Keratinocyte (primary cell): ENCODE results near the gene GLUL. TPM values are rescaled to one million over a fixed set of nuclear protein-coding genes. Genes with fewer than 3 reads are reported as not detected.

ENCODE experiments used
- DNase-seq: peaks from one replicate; pipeline ENCODE4 v3.0.0-alpha.2; 2011; ENCODE audit warnings: low read depth, missing footprints, low spot score
- FAIRE-seq: peaks from 2 replicates; lab custom pipeline; 2011; peaks lifted over from hg19 to GRCh38; lab: Jason Lieb, UNC
- H2AFZ ChIP-seq: 2 replicates; pipeline ENCODE4 v1.6.0; 2012; ENCODE audit warnings: low read length, control low read depth, inconsistent platforms; ENCODE audit not compliant: control insufficient read depth
- H3K27ac ChIP-seq: 2 replicates; pipeline ENCODE4 v1.5.1; 2011; ENCODE audit warnings: low read length; ENCODE audit not compliant: control insufficient read depth, insufficient read depth
- H3K27me3 ChIP-seq: 3 replicates; pipeline ENCODE4 v1.6.0; 2011; ENCODE audit warnings: low read length; ENCODE audit not compliant: control insufficient read depth, insufficient read depth; ENCODE audit errors: extremely low read depth
- H3K36me3 ChIP-seq, 2 experiments: 2 replicates in 1 of 2; 3 replicates in 1 of 2; pipeline ENCODE4 v1.5.1; 2011; ENCODE audit warnings: low read length in 2 of 2, mild to moderate bottlenecking in 1 of 2; ENCODE audit not compliant: control insufficient read depth in 2 of 2, insufficient read depth in 2 of 2; ENCODE audit errors: extremely low read depth in 1 of 2
- H3K4me1 ChIP-seq: 3 replicates; pipeline ENCODE4 v1.5.1; 2011; ENCODE audit warnings: low read length; ENCODE audit not compliant: control insufficient read depth, insufficient read depth; ENCODE audit errors: extremely low read depth
- H3K4me2 ChIP-seq: 3 replicates; pipeline ENCODE4 v1.6.0; 2011; ENCODE audit warnings: low read depth, low read length; ENCODE audit not compliant: control insufficient read depth, insufficient read depth; ENCODE audit errors: extremely low read depth
- H3K4me3 ChIP-seq, 3 experiments: fragments of 200-600 bp in 1 of 3; sonication (generic) in 1 of 3; 2 replicates in 2 of 3; 3 replicates in 1 of 3; pipeline ENCODE4 v1.5.1; 2011 to 2016; ENCODE audit warnings: low read length in 3 of 3, mild to moderate bottlenecking in 3 of 3, control low read depth in 2 of 3, inconsistent platforms in 1 of 3, low read depth in 1 of 3, mixed read lengths in 1 of 3, mixed run types in 1 of 3, moderate library complexity in 1 of 3; ENCODE audit not compliant: control insufficient read depth in 2 of 3, insufficient read depth in 2 of 3; ENCODE audit errors: extremely low read depth in 1 of 3
- H3K79me2 ChIP-seq: 2 replicates; pipeline ENCODE4 v1.6.0; 2012; ENCODE audit warnings: low read length; ENCODE audit not compliant: control insufficient read depth, insufficient read depth
- H3K9ac ChIP-seq: 3 replicates; pipeline ENCODE4 v1.6.0; 2011; ENCODE audit warnings: low read length; ENCODE audit not compliant: control insufficient read depth, insufficient read depth; ENCODE audit errors: extremely low read depth
- H3K9me1 ChIP-seq: 3 replicates; pipeline ENCODE4 v1.6.0; 2011; ENCODE audit warnings: low read length; ENCODE audit not compliant: control insufficient read depth, insufficient read depth; ENCODE audit errors: extremely low read depth
- H3K9me3 ChIP-seq: 2 replicates; pipeline ENCODE4 v1.5.1; 2012; ENCODE audit warnings: low read depth, low read length; ENCODE audit not compliant: control insufficient read depth
- H4K20me1 ChIP-seq: 3 replicates; pipeline ENCODE4 v1.6.0; 2011; ENCODE audit warnings: low read length; ENCODE audit not compliant: control insufficient read depth, insufficient read depth; ENCODE audit errors: extremely low read depth
- EZH2 ChIP-seq: IDR thresholded peaks from one replicate; pipeline ENCODE4 v1.6.1; 2012; ENCODE audit warnings: inconsistent platforms, mild to moderate bottlenecking, low read length, moderate library complexity
- dilution Hi-C: fragments of 300-500 bp; cut with MboI; formaldehyde crosslinking; loops from one replicate; pipeline ENCODE4 v1.7.0; 2020; ENCODE audit warnings: low sequenced_read_pairs; ENCODE audit not compliant: extremely low pct_ligation_motif_present
- polyA plus RNA-seq, 5 experiments: library from polyadenylated mRNA; depleted of rRNA in 3 of 5; stranded (reverse) in 3 of 5; stranded (forward) in 1 of 5; unstranded in 1 of 5; fragments of >200 nt; gene quantifications; 1 replicate in 1 of 5; 2 replicates in 3 of 5; 3 replicates in 1 of 5; pipeline versions ENCODE4 v1.2.1 to v1.2.3, GENCODE V29; 2011 to 2012; ENCODE audit warnings: missing spikeins in 2 of 5, low read depth in 1 of 5, low replicate concordance in 1 of 5
- TF ChIP-seq, protein P1 (sequence below), 3 experiments: IDR thresholded peaks in 1 of 3; conservative IDR thresholded peaks in 1 of 3; optimal IDR thresholded peaks in 1 of 3; 2 replicates in 2 of 3; 3 replicates in 1 of 3; pipeline versions ENCODE3 to v1.5.1; 2011; ENCODE audit warnings: low read length in 3 of 3, mild to moderate bottlenecking in 3 of 3, moderate library complexity in 2 of 3, control low read depth in 1 of 3, inconsistent platforms in 1 of 3; ENCODE audit not compliant: insufficient read depth in 2 of 3; ENCODE audit errors: extremely low read depth in 1 of 3

The GLUL gene
- polyA plus RNA-seq, 1 donor (not counting 4 experiments of a cell fraction or from before 2014, with no cell fraction given) = 593 TPM

GRCh38 chr1:182394055-182394775, 2.6 kb upstream of the GLUL start:
- no peak overlapping the region for H2AFZ ChIP-seq
- FAIRE-seq (no peak), DNase-seq (no peak)
- H3K27me3 ChIP-seq = no peaks in the 10 kb centered on the region
- H3K9me1 ChIP-seq = no peaks in the 10 kb centered on the region
- H3K4me1 ChIP-seq = peaks cover 19% of the 10 kb centered on the region
- peaks cover 13% of the 10 kb centered on the region for H4K20me1 ChIP-seq
- H3K79me2 ChIP-seq = peaks cover 23% of the 10 kb centered on the region
- no peaks in the 10 kb centered on the region for H3K9me3 ChIP-seq
- no peak overlapping the region for H3K4me3 ChIP-seq
- H3K27ac ChIP-seq = no peak overlapping the region
- H3K36me3 ChIP-seq = peaks cover 0 to 2% of the 10 kb centered on the region in 2 experiments
- TF ChIP-seq EZH2 = no peak
- TF ChIP-seq, protein P1, sequence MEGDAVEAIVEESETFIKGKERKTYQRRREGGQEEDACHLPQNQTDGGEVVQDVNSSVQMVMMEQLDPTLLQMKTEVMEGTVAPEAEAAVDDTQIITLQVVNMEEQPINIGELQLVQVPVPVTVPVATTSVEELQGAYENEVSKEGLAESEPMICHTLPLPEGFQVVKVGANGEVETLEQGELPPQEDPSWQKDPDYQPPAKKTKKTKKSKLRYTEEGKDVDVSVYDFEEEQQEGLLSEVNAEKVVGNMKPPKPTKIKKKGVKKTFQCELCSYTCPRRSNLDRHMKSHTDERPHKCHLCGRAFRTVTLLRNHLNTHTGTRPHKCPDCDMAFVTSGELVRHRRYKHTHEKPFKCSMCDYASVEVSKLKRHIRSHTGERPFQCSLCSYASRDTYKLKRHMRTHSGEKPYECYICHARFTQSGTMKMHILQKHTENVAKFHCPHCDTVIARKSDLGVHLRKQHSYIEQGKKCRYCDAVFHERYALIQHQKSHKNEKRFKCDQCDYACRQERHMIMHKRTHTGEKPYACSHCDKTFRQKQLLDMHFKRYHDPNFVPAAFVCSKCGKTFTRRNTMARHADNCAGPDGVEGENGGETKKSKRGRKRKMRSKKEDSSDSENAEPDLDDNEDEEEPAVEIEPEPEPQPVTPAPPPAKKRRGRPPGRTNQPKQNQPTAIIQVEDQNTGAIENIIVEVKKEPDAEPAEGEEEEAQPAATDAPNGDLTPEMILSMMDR (optimal IDR thresholded peaks at IDR 0.05 in 1 of 3, IDR thresholded peaks at IDR 0.05 in 1 of 3, conservative IDR thresholded peaks at IDR 0.05 in 1 of 3; ENCODE audit: extremely low read depth in 1 of 3, insufficient read depth in 2 of 3, low read length in 3 of 3) = no peak
- no peak overlapping the region for H3K9ac ChIP-seq
- no peak overlapping the region for H3K4me2 ChIP-seq
- dilution Hi-C loops = no loop called here

GRCh38 chr1:182392050-182393028, 749 bp upstream of the GLUL start:
- peak overlapping the region; percentile 70 for H3K4me2 ChIP-seq
- peak overlapping the region; percentile 69 for H3K27ac ChIP-seq
- dilution Hi-C loops = no loop called here

More at GRCh38 chr1:182392050-182393028, 749 bp upstream of the GLUL start:
- peaks cover 17% of the 10 kb centered on the region for H4K20me1 ChIP-seq
- H3K9me3 ChIP-seq = no peaks in the 10 kb centered on the region
- H3K9me1 ChIP-seq = no peaks in the 10 kb centered on the region
- peak overlapping the region; percentile 86 for H3K9ac ChIP-seq
- peaks cover 12 to 15% of the 10 kb centered on the region in 2 experiments for H3K36me3 ChIP-seq
- FAIRE-seq (no peak), DNase-seq (no peak)
- peak overlapping the region; percentile 74 to 87 (median 79) for H3K4me3 ChIP-seq
- TF ChIP-seq, protein P1 (optimal IDR thresholded peaks at IDR 0.05 in 1 of 3, IDR thresholded peaks at IDR 0.05 in 1 of 3, conservative IDR thresholded peaks at IDR 0.05 in 1 of 3; ENCODE audit: extremely low read depth in 1 of 3, insufficient read depth in 2 of 3, low read length in 3 of 3) = no peak
- no peak for TF ChIP-seq EZH2
- H3K79me2 ChIP-seq = peaks cover 41% of the 10 kb centered on the region
- H3K4me1 ChIP-seq = peaks cover 16% of the 10 kb centered on the region
- H2AFZ ChIP-seq = peak overlapping the region; percentile 69
- H3K27me3 ChIP-seq = no peaks in the 10 kb centered on the region
